CD4-positive, alpha-beta T cell (primary cell): ENCODE data around the gene UGT1A6. TPM values are rescaled to one million over a fixed set of nuclear protein-coding genes. Genes with fewer than 3 reads are reported as not detected.

Experiments
- ATAC-seq: fragments of 200-7000 bp; cut with Tn5 transposase; one replicate; pipeline ENCODE4 v1.10.0; 2022; ENCODE audit warnings: mild to moderate bottlenecking; ENCODE audit not compliant: poor library complexity
- CTCF ChIA-PET: fragments of 350-600 bp; sonication (Branson Sonifier 250); formaldehyde crosslinking; loops from one replicate; lab custom pipeline; 2021; ENCODE audit warnings: antibody characterized with exemption, inconsistent platforms; lab: Charles Lee
- POLR2A ChIA-PET: fragments of 350-600 bp; sonication (Branson Sonifier 250); formaldehyde crosslinking; loops from one replicate; lab custom pipeline; 2021; ENCODE audit warnings: antibody characterized with exemption, inconsistent platforms; lab: Charles Lee
- DNase-seq, 14 experiments: peaks; one replicate each; pipeline ENCODE4 v3.0.0-alpha.2; 2013 to 2020; ENCODE audit warnings: mixed read lengths in 2 of 14
- H3K27ac ChIP-seq, 2 donors: one replicate each; pipeline versions ENCODE4 v1.5.1 to v1.7.0; 2013; ENCODE audit warnings: low read length in 2 of 2, low read depth in 1 of 2, mild to moderate bottlenecking in 1 of 2
- H3K27me3 ChIP-seq, 2 experiments: 1 replicate in 1 of 2; 2 replicates in 1 of 2; pipeline versions ENCODE4 v1.6.1 to v1.7.0; 2013; ENCODE audit warnings: low read length in 2 of 2, control low read depth in 1 of 2, mild to moderate bottlenecking in 1 of 2, moderate library complexity in 1 of 2; ENCODE audit not compliant: insufficient read depth in 2 of 2, control insufficient read depth in 1 of 2
- H3K36me3 ChIP-seq: one replicate; pipeline ENCODE4 v1.6.1; 2013; ENCODE audit warnings: low read length, control low read depth; ENCODE audit not compliant: insufficient read depth
- H3K4me1 ChIP-seq: one replicate; pipeline ENCODE4 v1.6.1; 2013; ENCODE audit warnings: low read length, control low read depth; ENCODE audit not compliant: insufficient read depth
- H3K4me3 ChIP-seq: one replicate; pipeline ENCODE4 v1.5.1; 2013; ENCODE audit warnings: mild to moderate bottlenecking, low read length, moderate library complexity
- H3K9me3 ChIP-seq, 2 experiments: 1 replicate in 1 of 2; 2 replicates in 1 of 2; pipeline versions ENCODE4 v1.6.1 to v1.7.0; 2013; ENCODE audit warnings: low read length in 2 of 2, mild to moderate bottlenecking in 2 of 2, control low read depth in 1 of 2, moderate library complexity in 1 of 2; ENCODE audit not compliant: control insufficient read depth in 1 of 2, insufficient read depth in 1 of 2
- H3K27ac Mint-ChIP-seq: one replicate; pipeline ENCODE4 v1.8.0; 2020; ENCODE audit warnings: mixed read lengths
- H3K27me3 Mint-ChIP-seq: one replicate; pipeline ENCODE4 v1.8.0; 2021; ENCODE audit warnings: mixed read lengths
- H3K36me3 Mint-ChIP-seq: one replicate; pipeline ENCODE4 v1.8.0; 2021; ENCODE audit warnings: low read depth, mixed read lengths
- H3K4me1 Mint-ChIP-seq: one replicate; pipeline ENCODE4 v1.8.0; 2021; ENCODE audit warnings: low read depth, mixed read lengths
- H3K4me3 Mint-ChIP-seq: one replicate; pipeline ENCODE4 v1.8.0; 2020; ENCODE audit warnings: mild to moderate bottlenecking, mixed read lengths
- H3K9me3 Mint-ChIP-seq: one replicate; pipeline ENCODE4 v1.8.0; 2020; ENCODE audit warnings: mixed read lengths
- CTCF ChIP-seq: fragments of 200-600 bp; IDR thresholded peaks from one replicate; pipeline ENCODE4 v1.8.0; 2022; ENCODE audit warnings: antibody characterized with exemption, mild to moderate bottlenecking
- intact Hi-C, 2 experiments: fragments of 100-400 bp; cut with DNase I in 1 of 2; cut with micrococcal nuclease in 1 of 2; formaldehyde crosslinking; loops; one replicate each; pipeline versions ENCODE4 v1.15.1 to v1.9.0; 2023 to 2025; cut with DNase I, micrococcal nuclease
- total RNA-seq, 174 experiments: library from RNA in 2 of 174; stranded (reverse) in 2 of 174; gene quantifications; one replicate each; pipeline ENCODE4 v1.2.3 and lab custom pipeline; 2021 to 2026

UGT1A6 gene
- total RNA-seq, 2 experiments from 2014 or later = not detected

- ChIA-PET POLR2A (no interaction called here), CTCF (no interaction called here)
- H3K9me3 Mint-ChIP-seq = no peaks in the 10 kb centered on the region
- DNase-seq = no peak
- H3K27me3 Mint-ChIP-seq = peaks cover 44% of the 10 kb centered on the region
- H3K27ac Mint-ChIP-seq = no peak overlapping the region
- no peak overlapping the region for H3K4me3 ChIP-seq
- intact Hi-C loops = no loop called here
- H3K36me3 Mint-ChIP-seq = no peaks in the 10 kb centered on the region
- no peaks in the 10 kb centered on the region for H3K4me1 Mint-ChIP-seq
- H3K4me3 Mint-ChIP-seq = no peak overlapping the region
- H3K9me3 ChIP-seq = no peaks in the 10 kb centered on the region
- ATAC-seq = no peak
- H3K27me3 ChIP-seq = peaks cover 0 to 17% of the 10 kb centered on the region in 2 experiments
- TF ChIP-seq CTCF = no peak
- H3K36me3 ChIP-seq = no peaks in the 10 kb centered on the region
- H3K4me1 ChIP-seq = no peaks in the 10 kb centered on the region
- no peak overlapping the region for H3K27ac ChIP-seq
Measured at GRCh38 chr2:233676046-233676445, 16.6 kb upstream of the UGT1A6 start.

GRCh38 chr2:233679196-233679595 lies 13.5 kb upstream of the UGT1A6 start:
- intact Hi-C loops = no loop called here
- Histone ChIP-seq H3K27me3 (peaks cover 0 to 8% of the 10 kb centered on the region in 2 experiments), H3K4me1 (no peaks in the 10 kb centered on the region), H3K36me3 (no peaks in the 10 kb centered on the region), H3K4me3 (no peak overlapping the region), H3K27ac (no peak overlapping the region), H3K9me3 (no peaks in the 10 kb centered on the region)
- Mint-ChIP-seq H3K4me1 (no peaks in the 10 kb centered on the region), H3K9me3 (no peaks in the 10 kb centered on the region), H3K27me3 (peaks cover 30% of the 10 kb centered on the region), H3K27ac (no peak overlapping the region), H3K4me3 (no peak overlapping the region), H3K36me3 (no peaks in the 10 kb centered on the region)
- POLR2A ChIA-PET = no interaction called here
- ATAC-seq (no peak), DNase-seq (no peak)
- CTCF ChIA-PET = no interaction called here
- TF ChIP-seq CTCF = no peak

- DNase-seq (no peak), ATAC-seq (no peak)
- ChIA-PET POLR2A (no interaction called here), CTCF (no interaction called here)
- H3K9me3 Mint-ChIP-seq = no peaks in the 10 kb centered on the region
- no peak overlapping the region for H3K27ac ChIP-seq
- H3K36me3 ChIP-seq = no peaks in the 10 kb centered on the region
- H3K27ac Mint-ChIP-seq = no peak overlapping the region
- no peaks in the 10 kb centered on the region for H3K4me1 ChIP-seq
- H3K4me1 Mint-ChIP-seq = no peaks in the 10 kb centered on the region
- H3K4me3 Mint-ChIP-seq = no peak overlapping the region
- H3K9me3 ChIP-seq = no peaks in the 10 kb centered on the region
- H3K27me3 Mint-ChIP-seq = peaks cover 30% of the 10 kb centered on the region
- intact Hi-C loops = no loop called here
- no peaks in the 10 kb centered on the region for H3K36me3 Mint-ChIP-seq
- TF ChIP-seq CTCF = no peak
- H3K4me3 ChIP-seq = no peak overlapping the region
- peaks cover 0 to 8% of the 10 kb centered on the region in 2 experiments for H3K27me3 ChIP-seq
Measured at GRCh38 chr2:233680361-233681045, 12.2 kb upstream of the UGT1A6 start.
